Stimulated activated naive CD8-positive, alpha-beta T cell treated with anti-CD3 and anti-CD28 coated beads, Interleukin-15, Interleukin-2, amounts not matched to agents 100 U/mL and 50 U/mL, for 24 hours (primary cell): ENCODE measurements around the gene DLL3.
A peak's percentile ranks its signal among the peaks of the same experiment; 100 is the strongest.

Experiments used
- ATAC-seq: fragments of 150-1000 bp; cut with Tn5 transposase; one replicate; pipeline ENCODE4 v1.10.0; 2021
- DNase-seq: peaks from one replicate; pipeline ENCODE4 v3.0.0; 2021

DLL3 gene

DNA sequence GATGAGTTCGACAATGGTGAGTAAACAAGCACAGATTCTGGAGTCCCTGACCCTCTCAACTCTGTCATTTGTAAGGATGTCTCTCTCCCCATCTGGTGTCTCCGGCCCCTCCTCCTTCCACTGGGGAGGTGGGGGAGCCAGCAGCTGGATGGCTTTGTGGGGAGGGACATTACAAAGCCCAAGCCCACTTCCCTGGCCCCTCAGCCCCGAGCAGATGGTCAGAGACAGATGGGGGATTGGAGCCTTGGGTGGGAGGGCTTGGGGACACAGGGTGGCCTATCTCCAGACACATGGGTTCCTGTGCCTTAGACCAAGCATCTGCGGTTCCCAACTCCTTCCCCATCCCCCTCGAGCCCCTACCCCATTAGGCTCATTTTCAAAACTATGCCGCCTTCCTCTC is 15.6 kb upstream of the DLL3 start:
- ATAC-seq = no peak
- DNase-seq = no peak

DNA sequence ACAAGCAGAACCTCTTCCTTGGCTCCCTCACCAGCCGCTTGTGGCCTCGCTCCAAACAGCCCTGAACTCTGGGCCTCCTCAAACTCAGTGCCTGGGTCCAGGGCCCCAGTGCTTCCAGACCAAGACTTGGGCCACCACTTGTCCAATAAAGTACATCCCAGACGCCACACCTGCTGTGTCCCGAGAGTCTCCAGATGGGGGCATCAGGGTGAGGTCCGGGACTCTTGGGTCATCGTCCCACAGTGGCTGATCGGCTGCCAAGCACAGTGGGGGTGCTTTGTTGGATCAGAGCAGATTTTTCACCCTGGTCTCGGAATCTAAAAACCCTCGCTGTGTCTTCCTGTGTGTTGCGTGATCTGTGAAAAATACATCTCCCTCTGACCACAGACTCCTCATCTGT is 9.0 kb upstream of the DLL3 start:
- no peak for ATAC-seq
- DNase-seq = no peak

DNA sequence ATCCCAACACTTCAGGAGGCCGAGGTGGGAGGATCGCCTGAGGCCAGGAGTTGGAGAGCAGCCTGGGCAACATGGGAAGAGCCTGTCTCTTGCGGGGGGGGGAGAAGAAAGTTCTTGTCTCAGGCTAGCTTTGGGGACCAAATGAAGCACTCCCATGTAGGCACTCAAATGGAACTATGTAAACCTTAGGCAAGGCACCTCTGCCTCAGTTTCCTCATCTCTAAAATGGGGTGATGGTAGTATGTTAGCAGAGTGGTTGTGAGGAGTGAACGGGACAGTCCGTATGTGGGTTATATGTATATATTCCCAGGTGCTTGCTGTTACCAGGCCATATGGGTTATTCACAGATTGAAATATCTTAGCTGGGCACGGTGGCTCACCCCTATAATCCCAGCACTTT is 6.5 kb upstream of the DLL3 start:
- DNase-seq = no peak
- no peak for ATAC-seq

DNA sequence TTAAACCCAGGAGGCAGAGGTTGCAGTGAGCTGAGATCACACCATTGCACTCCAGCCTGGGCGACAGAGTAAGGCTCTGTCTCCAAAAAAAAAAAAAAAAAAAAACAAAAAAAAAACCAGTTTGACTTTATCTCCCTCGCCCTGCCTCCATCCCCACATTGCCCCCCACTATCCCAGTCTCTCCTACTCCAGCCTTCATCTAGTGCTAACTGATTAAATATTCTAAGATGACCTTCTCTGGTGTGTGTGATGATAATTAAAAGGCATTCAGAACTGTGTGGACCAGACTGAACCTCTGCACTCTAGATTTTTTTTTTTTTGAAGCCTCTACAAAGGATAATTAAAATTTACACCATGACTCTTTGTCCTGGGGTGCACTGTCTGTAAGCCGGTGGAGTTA is 6.0 kb upstream of the DLL3 start:
- ATAC-seq = no peak
- no peak for DNase-seq

DNA sequence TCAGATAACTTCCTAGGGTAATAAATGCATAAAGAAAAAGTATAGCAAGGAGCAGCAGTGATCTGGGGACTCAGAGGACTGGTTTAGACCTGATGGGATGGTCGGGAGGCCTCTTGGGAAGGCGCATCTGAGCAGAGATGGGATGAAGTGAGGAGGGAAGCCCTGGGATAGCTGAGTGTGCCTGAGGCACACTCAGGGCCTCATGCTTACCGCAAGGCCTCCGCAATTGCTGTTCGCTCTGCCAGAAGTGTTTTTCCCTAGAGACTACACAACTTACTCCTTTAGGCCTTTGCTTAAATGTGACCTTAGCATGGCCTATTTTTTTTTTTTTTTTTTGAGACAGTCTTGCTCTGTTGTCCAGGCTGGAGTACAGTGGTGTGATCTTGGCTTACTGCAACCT is 4.1 kb upstream of the DLL3 start:
- ATAC-seq = no peak
- no peak for DNase-seq

DNA sequence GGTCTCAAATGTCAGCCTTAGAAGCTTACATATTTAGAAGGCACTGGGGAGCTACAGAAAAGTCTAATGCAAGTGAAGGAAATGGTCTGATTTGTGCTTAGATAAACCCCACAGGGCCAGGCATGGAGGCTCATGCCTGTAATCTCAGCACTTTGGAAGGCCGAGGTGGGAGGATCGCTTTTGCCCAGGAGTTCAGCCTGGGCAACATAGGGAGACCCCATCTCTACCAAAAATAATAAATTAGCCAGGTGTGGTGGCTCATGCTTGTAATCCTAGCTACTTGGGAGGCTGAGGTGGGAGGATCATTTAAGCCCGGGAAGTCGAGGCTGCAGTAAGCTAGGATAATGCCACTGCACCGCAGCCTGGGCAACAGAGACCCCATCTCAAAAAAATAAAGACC is 2.7 kb upstream of the DLL3 start:
- ATAC-seq (no peak), DNase-seq (no peak)

DNA sequence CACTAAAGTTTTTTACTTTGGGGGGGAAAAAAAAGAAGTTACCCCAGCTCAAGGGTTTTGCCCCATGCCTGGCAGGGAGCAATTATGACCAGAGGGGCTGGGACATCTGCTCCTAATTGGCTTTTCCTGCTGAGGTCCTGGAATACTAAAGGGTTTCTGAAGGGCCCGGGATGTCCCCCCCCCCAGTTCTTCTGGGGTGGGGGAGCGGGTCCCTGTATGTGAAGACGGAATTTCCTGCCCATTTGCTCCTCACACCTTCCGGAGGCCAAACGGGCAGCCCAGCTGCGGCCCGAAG is 1.1 kb upstream of the DLL3 start:
- ATAC-seq = no peak
- DNase-seq = no peak

DNA sequence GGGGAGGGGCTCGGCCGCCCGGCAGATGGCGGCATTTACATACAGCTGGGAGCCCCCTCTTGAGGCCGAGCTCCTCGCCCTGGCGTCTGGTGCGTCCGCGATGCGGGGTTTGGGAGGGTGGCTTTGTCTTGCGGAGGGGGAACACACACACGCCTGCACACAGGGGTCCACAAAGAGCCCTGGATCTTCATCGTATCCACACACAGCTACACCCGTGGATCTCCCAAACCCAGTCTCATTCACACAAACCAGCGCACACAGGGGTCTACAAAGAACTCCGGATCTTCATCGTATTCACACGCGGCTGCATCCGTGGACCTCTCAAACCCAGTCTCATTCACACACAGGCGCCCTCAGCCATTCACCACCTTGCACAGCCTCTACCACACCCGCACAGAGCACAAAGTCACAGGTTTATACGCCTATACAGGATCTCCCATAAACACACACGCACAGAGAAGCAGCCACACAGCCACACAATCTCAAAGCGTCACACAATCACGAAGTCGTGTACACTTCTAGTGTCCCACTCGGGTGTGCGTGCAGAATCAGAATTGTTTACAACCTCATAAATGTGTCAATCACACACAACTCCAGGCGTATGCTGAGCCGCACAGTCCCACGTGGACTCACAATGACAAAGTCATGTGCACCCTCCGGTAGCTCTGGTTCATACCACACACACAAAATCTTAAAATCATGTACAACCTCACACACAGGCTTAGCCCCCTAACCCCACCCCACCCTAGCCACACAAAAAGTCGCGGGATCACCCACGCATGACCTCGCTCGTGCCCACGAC is 550 bp upstream of the DLL3 start:
- ATAC-seq = peak; percentile 45
- DNase-seq = peak; percentile 43

DNA sequence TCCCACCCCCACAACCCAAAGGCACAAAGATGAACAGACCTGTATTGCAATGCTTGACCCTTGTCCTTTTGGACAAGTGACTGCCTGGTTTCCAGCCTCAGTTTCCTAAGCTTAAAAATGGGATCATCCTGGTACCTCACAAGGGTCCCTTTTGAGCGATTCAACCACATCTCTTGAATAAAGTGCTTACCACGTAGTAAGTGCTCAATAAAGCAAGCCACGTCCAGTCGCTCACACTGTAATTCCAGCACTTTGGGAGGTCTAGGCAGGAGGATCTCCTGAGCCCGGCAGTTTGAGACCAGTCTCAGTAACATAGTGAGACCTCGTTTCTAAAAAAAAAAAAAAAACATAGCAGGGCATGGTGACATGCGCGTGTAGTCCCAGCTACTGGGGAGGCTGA is 1.2 kb downstream of the DLL3 start:
- DNase-seq = no peak
- no peak for ATAC-seq

DNA sequence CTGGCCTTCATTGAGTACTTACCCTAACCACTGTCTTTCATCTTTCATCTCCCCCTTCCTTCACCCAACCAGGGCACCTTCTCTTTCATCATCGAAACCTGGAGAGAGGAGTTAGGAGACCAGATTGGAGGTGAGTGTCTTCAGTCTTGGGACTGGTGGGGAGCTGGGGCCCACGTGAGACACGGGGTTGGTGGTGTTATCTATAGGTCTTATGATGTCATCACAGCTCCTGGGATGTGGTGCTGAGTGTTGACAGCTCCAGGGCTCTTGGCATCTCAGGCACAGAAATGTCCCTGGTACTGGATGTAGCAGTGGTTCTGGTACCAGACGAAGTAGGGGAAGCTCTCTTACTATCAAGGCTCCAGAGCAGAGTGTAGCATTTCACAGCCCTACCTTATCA is 1.8 kb downstream of the DLL3 start:
- DNase-seq (no peak), ATAC-seq (no peak)

DNA sequence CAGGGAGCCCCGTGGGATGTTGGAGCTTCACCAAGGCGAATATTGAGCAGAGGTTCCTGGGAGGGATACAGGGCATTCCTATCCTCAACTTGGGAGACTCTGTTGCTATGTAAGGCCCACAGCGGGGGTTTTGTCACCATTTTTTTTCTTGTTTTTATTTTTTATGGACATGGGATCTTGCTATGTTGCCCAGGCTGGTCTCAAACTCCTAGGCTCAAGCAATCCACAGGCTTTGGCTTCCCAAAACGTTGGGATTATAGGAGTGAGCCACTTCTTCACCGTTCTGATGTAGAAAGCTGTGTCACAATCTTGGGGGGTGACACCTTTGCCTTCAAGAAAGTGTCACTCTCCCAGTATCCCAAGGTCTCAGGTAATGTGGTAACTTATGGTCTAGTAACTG is 2.6 kb downstream of the DLL3 start:
- ATAC-seq (no peak), DNase-seq (no peak)

DNA sequence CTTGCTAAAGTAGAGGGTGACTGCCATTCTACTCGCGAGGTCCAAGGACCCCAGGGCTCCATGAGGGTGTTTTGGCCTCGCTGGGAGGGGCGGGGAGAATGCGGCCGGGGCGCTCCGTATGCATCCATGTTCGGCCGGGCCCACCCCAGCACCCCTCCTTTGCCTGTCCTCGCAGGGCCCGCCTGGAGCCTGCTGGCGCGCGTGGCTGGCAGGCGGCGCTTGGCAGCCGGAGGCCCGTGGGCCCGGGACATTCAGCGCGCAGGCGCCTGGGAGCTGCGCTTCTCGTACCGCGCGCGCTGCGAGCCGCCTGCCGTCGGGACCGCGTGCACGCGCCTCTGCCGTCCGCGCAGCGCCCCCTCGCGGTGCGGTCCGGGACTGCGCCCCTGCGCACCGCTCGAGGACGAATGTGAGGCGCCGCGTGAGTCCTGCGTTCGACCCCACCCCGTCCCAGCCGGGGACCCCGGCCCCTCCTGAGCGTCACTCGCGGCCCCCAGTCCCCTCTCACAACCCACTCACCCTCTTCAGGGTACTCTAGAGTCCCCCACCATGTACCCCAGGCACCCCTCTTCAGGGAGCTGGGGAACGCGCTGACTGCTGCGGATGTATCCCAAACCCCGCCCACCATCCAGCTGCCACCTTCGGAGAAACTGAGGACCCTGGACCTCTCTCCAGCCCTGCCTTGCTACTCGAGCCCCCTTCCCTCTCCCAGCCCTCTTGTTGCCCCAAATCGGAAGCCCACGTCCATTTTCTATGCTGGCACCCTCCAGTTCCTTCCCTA is 4.1 kb downstream of the DLL3 start:
- DNase-seq = peak; percentile 85
- ATAC-seq = peak; percentile 58

DNA sequence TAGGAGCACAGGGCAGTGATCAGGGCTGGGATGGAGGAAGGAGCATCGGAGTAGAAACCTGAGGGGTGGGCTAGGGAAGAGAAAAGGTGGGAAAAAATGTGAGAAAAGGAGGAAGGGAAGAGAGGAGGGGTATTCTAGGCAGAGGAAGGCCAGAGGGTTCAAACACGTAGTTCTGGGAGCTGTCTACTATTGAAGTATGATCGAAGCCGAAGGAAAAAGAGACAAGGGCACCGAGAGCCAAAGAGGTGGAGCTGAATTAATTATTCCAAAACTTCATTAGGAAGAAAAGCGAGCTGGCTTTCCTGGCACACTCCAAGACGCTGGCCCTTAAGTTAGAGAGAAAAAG is 7.8 kb downstream of the DLL3 start:
- DNase-seq (no peak), ATAC-seq (no peak)

DNA sequence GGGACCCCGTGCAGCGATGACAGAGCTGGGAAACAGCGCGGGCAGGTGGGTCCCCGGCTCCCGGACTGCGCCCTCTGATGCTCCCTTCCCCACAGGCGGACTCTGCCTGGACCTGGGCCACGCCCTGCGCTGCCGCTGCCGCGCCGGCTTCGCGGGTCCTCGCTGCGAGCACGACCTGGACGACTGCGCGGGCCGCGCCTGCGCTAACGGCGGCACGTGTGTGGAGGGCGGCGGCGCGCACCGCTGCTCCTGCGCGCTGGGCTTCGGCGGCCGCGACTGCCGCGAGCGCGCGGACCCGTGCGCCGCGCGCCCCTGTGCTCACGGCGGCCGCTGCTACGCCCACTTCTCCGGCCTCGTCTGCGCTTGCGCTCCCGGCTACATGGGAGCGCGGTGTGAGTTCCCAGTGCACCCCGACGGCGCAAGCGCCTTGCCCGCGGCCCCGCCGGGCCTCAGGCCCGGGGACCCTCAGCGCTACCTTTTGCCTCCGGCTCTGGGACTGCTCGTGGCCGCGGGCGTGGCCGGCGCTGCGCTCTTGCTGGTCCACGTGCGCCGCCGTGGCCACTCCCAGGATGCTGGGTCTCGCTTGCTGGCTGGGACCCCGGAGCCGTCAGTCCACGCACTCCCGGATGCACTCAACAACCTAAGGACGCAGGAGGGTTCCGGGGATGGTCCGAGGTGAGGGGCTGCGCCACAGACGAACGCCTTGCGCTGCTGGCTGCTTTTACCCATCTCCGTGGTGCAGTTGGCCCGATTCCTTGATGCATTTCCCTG is 8.4 kb downstream of the DLL3 start:
- peak; percentile 75 for ATAC-seq
- DNase-seq = peak; percentile 71

DNA sequence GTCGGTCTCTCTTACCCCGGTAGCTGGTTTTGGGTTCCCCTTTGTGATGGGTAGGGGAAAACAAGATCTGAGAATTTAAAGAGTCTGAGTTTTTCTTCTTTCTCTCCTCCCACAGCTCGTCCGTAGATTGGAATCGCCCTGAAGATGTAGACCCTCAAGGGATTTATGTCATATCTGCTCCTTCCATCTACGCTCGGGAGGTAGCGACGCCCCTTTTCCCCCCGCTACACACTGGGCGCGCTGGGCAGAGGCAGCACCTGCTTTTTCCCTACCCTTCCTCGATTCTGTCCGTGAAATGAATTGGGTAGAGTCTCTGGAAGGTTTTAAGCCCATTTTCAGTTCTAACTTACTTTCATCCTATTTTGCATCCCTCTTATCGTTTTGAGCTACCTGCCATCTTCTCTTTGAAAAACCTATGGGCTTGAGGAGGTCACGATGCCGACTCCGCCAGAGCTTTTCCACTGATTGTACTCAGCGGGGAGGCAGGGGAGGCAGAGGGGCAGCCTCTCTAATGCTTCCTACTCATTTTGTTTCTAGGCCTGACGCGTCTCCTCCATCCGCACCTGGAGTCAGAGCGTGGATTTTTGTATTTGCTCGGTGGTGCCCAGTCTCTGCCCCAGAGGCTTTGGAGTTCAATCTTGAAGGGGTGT is 9.1 kb downstream of the DLL3 start:
- ATAC-seq = no peak
- DNase-seq = no peak

DNA sequence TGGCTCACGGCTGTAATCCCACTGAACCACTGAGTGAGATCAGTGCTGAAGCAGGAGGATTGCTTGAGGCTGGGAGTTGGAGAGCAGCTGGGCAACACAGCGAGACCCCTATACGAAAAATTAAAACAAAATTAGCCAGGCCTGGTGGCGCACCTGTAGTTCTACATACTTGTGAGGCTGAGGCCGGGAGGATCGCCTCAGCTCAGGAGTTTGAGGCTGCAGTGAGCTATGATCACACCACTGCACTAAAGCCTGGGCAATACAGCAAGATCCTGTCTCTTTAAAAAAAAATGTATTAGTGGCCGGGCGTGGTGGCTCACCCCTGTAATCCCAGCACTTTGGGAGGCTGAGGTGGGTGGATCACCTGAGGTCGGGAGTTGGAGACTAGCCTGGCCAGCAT is 9.9 kb downstream of the DLL3 start:
- DNase-seq (no peak), ATAC-seq (no peak)

DNA sequence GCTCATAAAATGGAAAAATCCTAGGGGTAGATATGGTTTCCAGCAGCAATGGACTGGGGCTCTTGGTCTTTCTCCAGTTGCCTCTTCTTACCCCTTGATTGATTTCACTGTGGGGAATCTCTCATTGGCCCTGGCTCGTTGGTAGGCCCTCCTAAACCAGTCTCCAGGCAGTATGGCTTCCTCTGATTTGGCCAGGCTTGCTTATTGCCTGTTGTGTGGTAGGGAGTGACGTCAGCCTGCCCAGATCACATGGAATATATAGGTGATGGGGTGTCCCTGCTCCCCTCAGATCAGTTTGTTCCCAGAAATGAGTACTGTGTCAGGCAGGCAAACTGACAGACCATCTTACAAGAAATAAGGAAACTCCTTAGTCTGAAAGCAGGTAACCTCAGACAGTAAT is 10.5 kb downstream of the DLL3 start:
- DNase-seq = no peak
- no peak for ATAC-seq

DNA sequence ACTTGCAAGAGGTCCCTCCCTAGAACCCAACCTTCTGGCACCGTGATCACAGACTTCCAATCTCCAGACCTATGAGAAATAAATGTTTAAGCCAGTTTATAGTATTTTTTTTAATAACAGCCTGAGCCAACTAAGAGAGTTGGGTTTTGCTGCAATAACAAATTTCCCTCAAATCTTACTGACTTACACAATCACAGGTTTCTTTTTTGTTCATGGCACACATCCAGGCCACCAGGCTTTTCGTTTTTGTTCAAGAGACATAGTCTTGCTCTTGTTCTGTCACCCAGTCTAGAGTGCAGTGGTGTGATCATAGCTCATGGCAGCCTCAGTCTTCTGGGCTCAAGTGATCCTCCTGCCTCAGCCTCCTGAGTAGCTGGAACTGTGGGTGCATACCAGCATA is 14.2 kb downstream of the DLL3 start:
- DNase-seq (no peak), ATAC-seq (no peak)

DNA sequence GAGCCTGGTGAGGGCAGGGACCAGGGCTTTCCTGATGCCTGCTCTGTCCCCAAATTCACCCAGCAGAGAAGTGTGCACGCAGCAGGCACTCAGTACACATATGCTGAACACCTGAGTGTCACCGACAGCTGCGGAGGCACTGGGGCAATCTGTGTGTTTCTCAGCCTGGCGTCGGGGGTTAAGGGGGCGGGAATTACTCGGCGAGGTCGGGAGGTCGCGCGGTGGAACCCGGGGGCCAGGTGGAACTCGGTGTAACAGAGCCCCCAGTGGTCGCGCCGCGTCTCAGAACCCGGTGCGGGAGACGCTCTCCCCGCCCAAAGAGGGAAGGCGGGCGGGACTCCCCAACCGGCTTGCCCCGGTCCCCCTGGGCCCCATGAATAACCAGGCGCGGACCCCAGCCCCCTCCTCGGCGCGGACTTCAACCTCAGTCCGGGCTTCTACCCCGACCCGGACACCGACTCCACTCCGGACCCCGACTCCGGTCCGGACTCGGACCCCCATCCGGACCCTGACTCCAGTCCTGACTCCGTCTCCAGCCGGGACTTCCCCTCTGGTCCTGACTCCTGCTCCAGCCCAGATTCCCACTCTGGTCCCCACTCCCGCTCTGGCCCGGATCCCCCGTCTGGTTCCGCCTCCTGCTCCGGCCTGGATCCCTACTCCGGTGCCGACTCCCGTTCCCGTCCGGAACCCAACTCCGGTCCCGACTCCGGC is 16.2 kb downstream of the DLL3 start, which contains the start of gene SELENOV:
SELENOV (plus strand) TSS at position 300 of the 711 bp plus-strand sequence; CDS start at position 374, 74 bp downstream.
- DNase-seq = peak; percentile 49
- ATAC-seq = no peak

DNA sequence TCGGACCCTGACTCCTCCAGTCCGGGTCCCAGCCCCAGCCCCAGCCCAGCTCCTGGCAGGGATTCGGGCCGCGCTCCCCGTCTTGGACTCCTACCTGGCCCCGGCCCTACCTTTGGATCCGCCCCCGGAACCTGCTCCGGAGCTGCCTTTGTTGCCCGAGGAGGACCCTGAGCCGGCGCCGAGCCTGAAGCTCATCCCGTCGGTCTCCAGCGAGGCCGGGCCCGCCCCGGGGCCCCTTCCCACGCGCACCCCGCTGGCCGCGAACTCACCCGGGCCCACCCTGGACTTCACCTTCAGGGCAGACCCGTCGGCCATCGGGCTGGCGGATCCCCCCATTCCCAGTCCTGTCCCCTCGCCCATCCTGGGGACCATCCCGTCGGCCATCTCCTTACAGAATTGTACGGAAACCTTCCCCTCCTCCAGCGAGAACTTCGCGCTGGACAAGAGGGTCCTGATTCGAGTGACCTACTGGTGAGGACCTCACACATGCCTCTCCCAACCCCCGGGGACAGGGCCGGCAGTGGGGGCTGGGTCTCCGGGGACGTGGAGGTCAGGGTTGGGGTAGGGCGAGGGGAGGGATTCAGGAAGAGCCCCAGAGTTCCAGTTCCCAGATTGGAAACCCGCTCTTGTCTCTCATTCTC is 16.9 kb downstream of the DLL3 start:
- DNase-seq (no peak), ATAC-seq (no peak)

DNA sequence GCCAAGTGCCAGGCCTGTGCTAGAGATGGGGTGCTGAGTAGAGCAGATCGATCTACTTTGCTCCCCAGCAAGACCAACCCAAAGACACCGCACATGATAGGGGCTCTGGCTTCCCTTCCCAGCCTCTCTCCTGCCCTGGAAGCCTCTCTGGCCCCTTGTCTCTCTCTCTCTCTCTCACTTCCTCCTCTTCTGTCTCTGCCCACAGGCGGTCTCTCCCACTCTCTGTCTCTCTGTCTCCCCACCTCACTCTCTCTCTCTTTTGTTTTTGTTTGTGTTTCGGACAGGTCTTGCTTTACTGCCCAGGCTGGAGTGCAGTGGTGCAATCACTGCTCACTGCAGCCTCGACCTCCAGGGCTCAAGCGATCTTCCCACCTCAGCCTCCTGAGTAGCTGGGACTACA is 17.5 kb downstream of the DLL3 start:
- no peak for DNase-seq
- no peak for ATAC-seq

DNA sequence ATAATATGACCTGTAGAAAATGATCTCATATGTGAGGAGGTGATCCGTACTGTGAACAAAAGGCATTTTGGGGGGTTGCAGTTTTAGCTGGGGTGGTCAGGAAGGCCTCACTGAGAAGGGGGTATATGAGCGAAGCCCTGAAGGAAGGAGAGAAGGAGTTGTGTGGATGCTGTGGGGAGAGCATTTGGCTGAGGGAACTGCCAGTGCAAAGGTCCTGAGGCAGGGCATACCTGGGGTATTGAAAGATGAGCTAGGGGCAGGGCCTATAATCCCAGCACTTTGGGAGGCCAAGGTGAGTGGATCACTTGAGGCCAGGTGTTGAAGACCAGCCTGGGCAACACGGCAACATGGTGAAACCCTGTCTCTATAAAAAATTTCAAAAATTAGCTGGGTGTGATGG is 18.7 kb downstream of the DLL3 start:
- no peak for DNase-seq
- no peak for ATAC-seq
